ENCODE data around the gene EDEM3. TPM values are rescaled to one million over a fixed set of nuclear protein-coding genes. Genes with fewer than 3 reads are reported as not detected.

Gene EDEM3
- polyA plus RNA-seq, 3 donors = 15.5 to 21.9 (median 18.0) TPM

DNA sequence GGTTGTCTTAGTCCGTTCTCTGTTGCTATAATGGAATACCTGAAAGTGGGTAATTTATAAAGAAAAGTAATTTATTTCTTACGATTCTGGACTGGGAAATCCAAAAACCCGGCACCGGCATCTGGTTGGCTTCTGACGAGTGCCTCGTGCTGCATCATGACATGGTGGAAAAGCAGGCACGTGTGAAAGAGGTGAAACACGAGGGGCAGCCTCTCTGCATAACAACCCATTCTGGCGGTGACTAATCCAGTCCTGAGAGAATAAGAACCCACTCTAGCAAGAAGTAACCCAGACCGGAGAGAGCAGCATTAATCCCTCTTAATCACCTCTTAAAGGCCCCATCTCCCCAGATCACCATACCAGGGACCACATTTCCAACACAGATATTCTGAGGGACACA is 2.7 kb upstream of the EDEM3 start:
- H3K4me3 Mint-ChIP-seq = no peak overlapping the region

GRCh38 chr1:184755226-184756065 is 788 bp upstream of the EDEM3 start:
- Histone ChIP-seq H2AFZ (ENCODE audit: insufficient read depth, low read depth, low read length, poor library complexity, severe bottlenecking) (peak overlapping the region; percentile 94), H3K79me2 (ENCODE audit: insufficient read depth, low read length) (peaks cover 43% of the 10 kb centered on the region), H3K4me3 (replicated peaks in 1 of 3; ENCODE audit: low read depth in 2 of 3, low read length in 3 of 3) (peak overlapping the region; percentile 88 to 100 (median 97)), H4K20me1 (ENCODE audit: insufficient read depth, low read length) (peaks cover 18% of the 10 kb centered on the region), H3K4me2 (replicated peaks; ENCODE audit: extremely low read depth, low read length, poor library complexity, severe bottlenecking) (peak overlapping the region; percentile 100), H3K9me3 (replicated peaks in 1 of 2; ENCODE audit: control insufficient read depth in 1 of 2, insufficient read depth in 1 of 2, low read length in 2 of 2) (no peaks in the 10 kb centered on the region), H3K27ac (ENCODE audit: low read depth in 1 of 2, low read length in 2 of 2) (peak overlapping the region in 1 of 2 donors; percentile 75), H3K9ac (ENCODE audit: insufficient read depth, low read length, poor library complexity, severe bottlenecking) (peak overlapping the region; percentile 56), H3K36me3 (replicated peaks in 1 of 2; ENCODE audit: control insufficient read depth in 1 of 2, insufficient read depth in 2 of 2, low read length in 2 of 2) (no peaks in the 10 kb centered on the region), H3K27me3 (ENCODE audit: control insufficient read depth in 2 of 2, insufficient read depth in 2 of 2, low read length in 2 of 2) (no peaks in the 10 kb centered on the region), H3K4me1 (ENCODE audit: control insufficient read depth in 1 of 2, insufficient read depth in 2 of 2, low read length in 2 of 2) (peaks cover 17 to 40% of the 10 kb centered on the region in 2 donors)
- peak overlapping the region; percentile 91 to 93 for H3K4me3 Mint-ChIP-seq
- H3K27ac Mint-ChIP-seq = peak overlapping the region; percentile 75 to 97 (median 91)
- TF ChIP-seq, protein P1, sequence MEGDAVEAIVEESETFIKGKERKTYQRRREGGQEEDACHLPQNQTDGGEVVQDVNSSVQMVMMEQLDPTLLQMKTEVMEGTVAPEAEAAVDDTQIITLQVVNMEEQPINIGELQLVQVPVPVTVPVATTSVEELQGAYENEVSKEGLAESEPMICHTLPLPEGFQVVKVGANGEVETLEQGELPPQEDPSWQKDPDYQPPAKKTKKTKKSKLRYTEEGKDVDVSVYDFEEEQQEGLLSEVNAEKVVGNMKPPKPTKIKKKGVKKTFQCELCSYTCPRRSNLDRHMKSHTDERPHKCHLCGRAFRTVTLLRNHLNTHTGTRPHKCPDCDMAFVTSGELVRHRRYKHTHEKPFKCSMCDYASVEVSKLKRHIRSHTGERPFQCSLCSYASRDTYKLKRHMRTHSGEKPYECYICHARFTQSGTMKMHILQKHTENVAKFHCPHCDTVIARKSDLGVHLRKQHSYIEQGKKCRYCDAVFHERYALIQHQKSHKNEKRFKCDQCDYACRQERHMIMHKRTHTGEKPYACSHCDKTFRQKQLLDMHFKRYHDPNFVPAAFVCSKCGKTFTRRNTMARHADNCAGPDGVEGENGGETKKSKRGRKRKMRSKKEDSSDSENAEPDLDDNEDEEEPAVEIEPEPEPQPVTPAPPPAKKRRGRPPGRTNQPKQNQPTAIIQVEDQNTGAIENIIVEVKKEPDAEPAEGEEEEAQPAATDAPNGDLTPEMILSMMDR (IDR thresholded peaks at IDR 0.05) = no peak
- peaks cover 27% of the 10 kb centered on the region for H3K4me1 Mint-ChIP-seq
- DNase-seq = peak in 2 of 3 donors; percentile 10 to 59
- intact Hi-C loops (cut with micrococcal nuclease) = loop anchor here (2.0 to 10.0 kb wide), 3 partner anchors 37 to 1281 kb away; partner anchors contain the start of genes SMG7 (in 1 of the 2), SWT1 (in 1 of the 2) and TRMT1L (in 1 of the 2)
- peaks cover 0 to 2% (median 0%) of the 10 kb centered on the region in 3 donors for H3K27me3 Mint-ChIP-seq (ENCODE audit: low read depth in 3 of 3)
- WGBS (ENCODE audit: insufficient coverage) = 0% methylated on average over 7 of the region's 27 CpGs
- H3K9me3 Mint-ChIP-seq = no peaks in the 10 kb centered on the region
- peaks cover 0 to 2% of the 10 kb centered on the region in 2 donors for H3K36me3 Mint-ChIP-seq

More for the DNA sequence above, 2.7 kb upstream of the EDEM3 start:
- peaks cover 0 to 2% (median 0%) of the 10 kb centered on the region in 3 donors for H3K27me3 Mint-ChIP-seq (ENCODE audit: low read depth in 3 of 3)
- H3K36me3 Mint-ChIP-seq = no peaks in the 10 kb centered on the region
- DNase-seq = no peak
- Histone ChIP-seq H3K4me1 (ENCODE audit: control insufficient read depth in 1 of 2, insufficient read depth in 2 of 2, low read length in 2 of 2) (peaks cover 17 to 29% of the 10 kb centered on the region in 2 donors), H3K27me3 (ENCODE audit: control insufficient read depth in 2 of 2, insufficient read depth in 2 of 2, low read length in 2 of 2) (no peaks in the 10 kb centered on the region), H3K27ac (ENCODE audit: low read depth in 1 of 2, low read length in 2 of 2) (no peak overlapping the region), H3K9me3 (replicated peaks in 1 of 2; ENCODE audit: control insufficient read depth in 1 of 2, insufficient read depth in 1 of 2, low read length in 2 of 2) (no peaks in the 10 kb centered on the region), H3K9ac (ENCODE audit: insufficient read depth, low read length, poor library complexity, severe bottlenecking) (no peak overlapping the region), H4K20me1 (ENCODE audit: insufficient read depth, low read length) (peaks cover 9% of the 10 kb centered on the region), H2AFZ (ENCODE audit: insufficient read depth, low read depth, low read length, poor library complexity, severe bottlenecking) (no peak overlapping the region), H3K4me2 (replicated peaks; ENCODE audit: extremely low read depth, low read length, poor library complexity, severe bottlenecking) (no peak overlapping the region), H3K79me2 (ENCODE audit: insufficient read depth, low read length) (peaks cover 23% of the 10 kb centered on the region), H3K36me3 (replicated peaks in 1 of 2; ENCODE audit: control insufficient read depth in 1 of 2, insufficient read depth in 2 of 2, low read length in 2 of 2) (no peaks in the 10 kb centered on the region), H3K4me3 (replicated peaks in 1 of 3; ENCODE audit: low read depth in 2 of 3, low read length in 3 of 3) (no peak overlapping the region)
- peaks cover 24% of the 10 kb centered on the region for H3K4me1 Mint-ChIP-seq
- TF ChIP-seq, protein P1 (IDR thresholded peaks at IDR 0.05) = no peak
- no peaks in the 10 kb centered on the region for H3K9me3 Mint-ChIP-seq
- 96% methylated on average over 10 of the region's 10 CpGs for WGBS (ENCODE audit: insufficient coverage)
- H3K27ac Mint-ChIP-seq = no peak overlapping the region
- intact Hi-C loops (cut with micrococcal nuclease) = loop anchor here in 1 of 2 donors (10.0 kb wide), 1 partner anchor 1283 kb away; the partner anchor contains the start of gene SMG7
